ENCODE measurements around the gene RFTN1. TPM values are rescaled to one million over a fixed set of nuclear protein-coding genes. Genes with fewer than 3 reads are reported as not detected.
A peak's percentile ranks its signal among the peaks of the same experiment; 100 is the strongest.

The RFTN1 gene
- total RNA-seq, 2 experiments from 2014 or later = 74.9 to 75.1 TPM

GRCh38 chr3:16463119-16463518, 50.4 kb downstream of the RFTN1 start:
- Mint-ChIP-seq H3K4me3 (no peak overlapping the region), H3K27me3 (no peaks in the 10 kb centered on the region), H3K36me3 (ENCODE audit: low read depth) (peaks cover 41% of the 10 kb centered on the region), H3K4me1 (peaks cover 46% of the 10 kb centered on the region), H3K9me3 (no peaks in the 10 kb centered on the region), H3K27ac (peak overlapping the region; percentile 65)
- DNase-seq = no peak
- POLR2A ChIA-PET = no interaction called here
- CTCF ChIA-PET = no interaction called here

DNA sequence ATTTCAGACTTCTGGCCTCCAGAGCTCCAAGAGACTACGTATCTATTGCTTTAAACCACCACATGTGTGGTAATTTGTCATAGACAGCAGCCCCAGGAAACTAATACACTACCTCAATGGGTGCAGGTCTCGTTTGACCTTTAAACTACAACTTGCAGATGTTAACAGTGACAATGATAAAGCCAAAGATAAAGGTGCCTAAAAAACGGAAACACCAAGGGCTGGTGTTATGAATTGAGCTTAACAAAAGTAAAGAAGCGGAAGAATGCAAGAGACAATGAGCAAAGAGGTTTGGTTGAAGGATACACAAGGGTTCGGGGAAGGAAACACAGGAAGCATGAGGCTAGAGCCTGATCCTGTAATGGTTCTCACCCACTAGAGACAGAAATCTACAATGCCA, 50.8 kb downstream of the RFTN1 start:
- H3K36me3 Mint-ChIP-seq (ENCODE audit: low read depth) = peaks cover 41% of the 10 kb centered on the region

DNA sequence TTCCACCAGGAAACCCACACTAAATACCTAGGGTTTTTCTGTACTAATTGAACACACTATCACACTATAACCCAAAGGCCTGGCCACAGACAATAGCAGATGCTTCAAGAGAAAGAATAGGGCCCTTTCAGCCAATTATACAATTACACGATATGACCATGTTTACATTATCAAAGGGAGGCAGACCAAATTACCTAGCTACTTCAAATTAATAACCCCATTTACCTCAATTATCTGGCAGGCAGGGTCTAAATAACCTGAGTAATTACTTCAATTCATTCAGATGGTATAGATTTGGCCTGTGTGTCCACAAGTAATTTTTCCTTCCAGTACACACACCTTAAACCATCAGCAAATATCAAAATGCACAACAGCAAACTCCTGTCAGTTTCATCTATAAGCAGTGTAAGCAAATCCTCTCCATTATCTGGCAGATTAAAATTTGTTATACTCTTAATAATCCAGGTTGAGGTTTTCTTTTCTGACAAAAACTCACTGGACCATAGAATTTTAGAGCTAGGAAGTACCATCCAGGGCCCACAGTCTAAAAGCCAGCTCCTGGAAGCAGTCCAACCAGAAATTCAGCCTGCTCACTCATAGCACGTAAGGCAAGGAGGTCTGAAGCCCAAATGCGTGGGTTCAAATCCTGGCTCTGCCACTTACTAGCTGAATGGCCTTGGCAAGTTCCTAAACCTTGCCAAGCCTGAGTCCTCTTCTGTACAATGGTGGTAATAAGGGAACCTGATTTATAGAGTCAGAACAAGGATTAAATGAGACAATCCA, 51.8 kb downstream of the RFTN1 start:
- CTCF ChIA-PET = no interaction called here
- H3K36me3 Mint-ChIP-seq (ENCODE audit: low read depth) = peaks cover 32% of the 10 kb centered on the region
- H3K4me3 Mint-ChIP-seq = no peak overlapping the region
- no peaks in the 10 kb centered on the region for H3K27me3 Mint-ChIP-seq
- no peak overlapping the region for H3K27ac Mint-ChIP-seq
- H3K4me1 Mint-ChIP-seq = peaks cover 31% of the 10 kb centered on the region
- no peak for DNase-seq
- no peaks in the 10 kb centered on the region for H3K9me3 Mint-ChIP-seq
- POLR2A ChIA-PET = interaction anchor here (1.3 kb wide), 1 partner anchor 51 kb away, joined by 3 read pairs; no protein-coding TSS in a partner anchor

More for the DNA sequence above, 50.8 kb downstream of the RFTN1 start:
- H3K27ac Mint-ChIP-seq = peak overlapping the region; percentile 65
- ChIA-PET POLR2A (interaction anchor here (1.3 kb wide), 1 partner anchor 50 kb away, joined by 3 read pairs; no protein-coding TSS in a partner anchor), CTCF (no interaction called here)
- no peak overlapping the region for H3K4me3 Mint-ChIP-seq
- H3K27me3 Mint-ChIP-seq = no peaks in the 10 kb centered on the region
- no peaks in the 10 kb centered on the region for H3K9me3 Mint-ChIP-seq
- peak; percentile 47 for DNase-seq
- H3K4me1 Mint-ChIP-seq = peaks cover 42% of the 10 kb centered on the region

DNA sequence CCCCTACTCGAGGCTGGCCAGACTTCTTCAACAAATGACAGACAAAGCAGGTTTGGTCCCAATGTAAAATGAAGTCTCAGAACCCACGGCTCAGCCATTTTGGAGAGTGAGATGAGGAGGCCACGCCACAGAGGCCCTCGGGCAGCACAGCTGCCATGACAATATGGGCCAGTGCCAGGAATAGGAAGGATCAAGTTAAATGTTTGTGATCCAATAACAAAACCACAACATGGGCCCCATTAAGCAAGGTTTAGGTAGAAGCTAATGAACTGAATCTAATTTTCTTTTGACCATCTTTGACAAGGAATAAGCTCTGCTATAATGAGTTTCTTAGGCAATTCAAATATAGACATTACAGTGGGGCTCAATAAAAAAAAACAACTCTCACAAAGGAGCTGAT, 52.6 kb downstream of the RFTN1 start:
- Mint-ChIP-seq H3K9me3 (no peaks in the 10 kb centered on the region), H3K27ac (no peak overlapping the region), H3K4me1 (peaks cover 30% of the 10 kb centered on the region), H3K4me3 (no peak overlapping the region), H3K36me3 (ENCODE audit: low read depth) (peaks cover 24% of the 10 kb centered on the region), H3K27me3 (no peaks in the 10 kb centered on the region)
- ChIA-PET POLR2A (interaction anchor here (0.7 kb wide), 1 partner anchor 19 kb away, joined by 3 read pairs; no protein-coding TSS in a partner anchor), CTCF (no interaction called here)
- DNase-seq = no peak

GRCh38 chr3:16460273-16460672, 53.2 kb downstream of the RFTN1 start:
- DNase-seq = no peak
- POLR2A ChIA-PET = interaction anchor here (0.7 kb wide), 1 partner anchor 20 kb away, joined by 3 read pairs; no protein-coding TSS in a partner anchor
- H3K4me3 Mint-ChIP-seq = no peak overlapping the region
- no peaks in the 10 kb centered on the region for H3K27me3 Mint-ChIP-seq
- peaks cover 30% of the 10 kb centered on the region for H3K4me1 Mint-ChIP-seq
- CTCF ChIA-PET = no interaction called here
- peaks cover 18% of the 10 kb centered on the region for H3K36me3 Mint-ChIP-seq (ENCODE audit: low read depth)
- no peak overlapping the region for H3K27ac Mint-ChIP-seq
- H3K9me3 Mint-ChIP-seq = no peaks in the 10 kb centered on the region

DNA sequence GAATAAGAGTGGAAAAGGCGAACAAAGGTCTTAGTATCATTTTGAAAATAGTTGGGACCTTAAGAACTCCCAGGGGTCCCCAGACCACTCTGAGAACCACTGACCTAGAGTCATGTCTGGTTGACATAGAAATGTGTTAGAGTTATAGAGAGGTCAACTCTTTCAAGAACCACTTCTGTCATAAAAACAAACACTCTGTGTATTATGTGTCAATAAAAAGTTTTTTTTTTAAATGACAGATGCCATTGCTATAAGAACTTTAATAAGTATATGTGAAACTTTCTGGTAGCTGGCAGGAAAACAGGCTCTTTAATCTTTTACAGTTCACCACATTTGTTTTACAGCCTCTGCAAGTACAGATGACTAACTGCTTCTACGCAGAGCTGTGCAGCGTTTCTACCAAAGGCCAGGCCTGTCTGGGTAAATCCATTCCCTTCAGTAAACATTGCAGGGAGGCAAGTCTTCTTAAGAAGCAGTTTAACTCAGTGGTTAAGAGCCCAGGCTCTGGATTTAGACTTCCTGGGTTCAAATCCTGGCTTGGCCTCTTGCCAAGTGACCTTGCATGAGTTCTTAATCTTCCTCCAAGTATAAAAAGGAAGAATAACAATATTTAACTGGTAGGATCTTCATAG, 56.6 kb downstream of the RFTN1 start:
- H3K36me3 Mint-ChIP-seq (ENCODE audit: low read depth) = peaks cover 7% of the 10 kb centered on the region

GRCh38 chr3:16455966-16456365, 57.5 kb downstream of the RFTN1 start:
- CTCF ChIA-PET = no interaction called here
- POLR2A ChIA-PET = no interaction called here
- Mint-ChIP-seq H3K27ac (no peak overlapping the region), H3K4me3 (no peak overlapping the region), H3K27me3 (no peaks in the 10 kb centered on the region), H3K9me3 (no peaks in the 10 kb centered on the region), H3K4me1 (peaks cover under 1% of the 10 kb centered on the region), H3K36me3 (ENCODE audit: low read depth) (peaks cover 13% of the 10 kb centered on the region)
- no peak for DNase-seq

More for the DNA sequence above, 56.6 kb downstream of the RFTN1 start:
- DNase-seq = no peak
- H3K9me3 Mint-ChIP-seq = no peaks in the 10 kb centered on the region
- no peak overlapping the region for H3K27ac Mint-ChIP-seq
- H3K27me3 Mint-ChIP-seq = no peaks in the 10 kb centered on the region
- H3K4me3 Mint-ChIP-seq = no peak overlapping the region
- peaks cover 4% of the 10 kb centered on the region for H3K4me1 Mint-ChIP-seq
- ChIA-PET CTCF (no interaction called here), POLR2A (no interaction called here)

DNA sequence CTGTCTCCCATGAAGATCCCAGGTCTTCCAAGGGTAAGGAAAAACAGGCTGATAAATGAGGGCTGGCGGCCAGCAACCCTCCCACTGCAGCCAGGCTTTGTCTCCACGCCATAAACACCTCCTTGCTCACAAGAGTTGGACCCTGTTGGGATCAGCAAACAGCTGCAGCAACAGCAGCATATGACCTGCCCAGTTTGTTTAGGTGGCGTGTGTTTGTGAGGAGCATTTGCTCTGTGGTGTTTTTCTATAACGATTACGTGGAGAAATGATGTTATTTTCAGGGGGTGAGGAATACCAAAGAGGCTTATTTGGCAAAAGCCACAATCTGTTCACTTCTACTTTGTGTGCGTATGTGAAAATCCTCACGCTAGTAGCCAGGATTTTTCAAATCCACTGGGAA, 58.5 kb downstream of the RFTN1 start:
- no peak overlapping the region for H3K27ac Mint-ChIP-seq
- peaks cover 17% of the 10 kb centered on the region for H3K36me3 Mint-ChIP-seq (ENCODE audit: low read depth)
- H3K27me3 Mint-ChIP-seq = no peaks in the 10 kb centered on the region
- H3K9me3 Mint-ChIP-seq = no peaks in the 10 kb centered on the region
- no peak overlapping the region for H3K4me3 Mint-ChIP-seq
- no peak for DNase-seq
- peaks cover 2% of the 10 kb centered on the region for H3K4me1 Mint-ChIP-seq
- POLR2A ChIA-PET = interaction anchor here (1.2 kb wide), 1 partner anchor 11 kb away, joined by 3 read pairs; no protein-coding TSS in a partner anchor
- CTCF ChIA-PET = no interaction called here

DNA sequence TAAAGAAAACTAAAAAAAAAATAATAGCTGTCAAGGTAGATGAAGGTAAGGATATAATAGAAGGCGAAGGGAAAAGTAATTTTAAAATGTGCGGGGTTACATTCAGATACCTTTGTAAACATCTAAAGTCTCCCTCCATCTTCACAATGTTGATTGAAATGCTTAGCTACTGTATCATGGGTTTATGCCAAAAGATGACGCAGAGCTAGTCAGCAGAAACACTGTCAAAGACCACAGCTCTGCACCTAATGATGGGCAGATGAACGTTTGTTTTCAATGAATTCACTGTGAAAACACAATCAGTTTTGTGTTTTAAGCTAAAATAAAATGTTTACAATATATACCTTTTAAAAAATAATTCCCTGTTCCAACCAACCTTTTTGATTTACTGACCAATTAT, 61.2 kb downstream of the RFTN1 start:
- ChIA-PET POLR2A (no interaction called here), CTCF (interaction anchor here (1.0 kb wide), 1 partner anchor 120 kb away, joined by 3 read pairs; no protein-coding TSS in a partner anchor)
- peaks cover 23% of the 10 kb centered on the region for H3K36me3 Mint-ChIP-seq (ENCODE audit: low read depth)

GRCh38 chr3:16449369-16449768, 64.1 kb downstream of the RFTN1 start:
- no peak overlapping the region for H3K4me3 Mint-ChIP-seq
- H3K4me1 Mint-ChIP-seq = peaks cover 13% of the 10 kb centered on the region
- peaks cover 27% of the 10 kb centered on the region for H3K36me3 Mint-ChIP-seq (ENCODE audit: low read depth)
- no peaks in the 10 kb centered on the region for H3K9me3 Mint-ChIP-seq
- POLR2A ChIA-PET = no interaction called here
- H3K27me3 Mint-ChIP-seq = no peaks in the 10 kb centered on the region
- DNase-seq = no peak
- CTCF ChIA-PET = no interaction called here
- no peak overlapping the region for H3K27ac Mint-ChIP-seq

More for the DNA sequence above, 61.2 kb downstream of the RFTN1 start:
- H3K27me3 Mint-ChIP-seq = no peaks in the 10 kb centered on the region
- no peak for DNase-seq
- H3K9me3 Mint-ChIP-seq = no peaks in the 10 kb centered on the region
- peaks cover 13% of the 10 kb centered on the region for H3K4me1 Mint-ChIP-seq
- H3K4me3 Mint-ChIP-seq = no peak overlapping the region
- H3K27ac Mint-ChIP-seq = no peak overlapping the region

DNA sequence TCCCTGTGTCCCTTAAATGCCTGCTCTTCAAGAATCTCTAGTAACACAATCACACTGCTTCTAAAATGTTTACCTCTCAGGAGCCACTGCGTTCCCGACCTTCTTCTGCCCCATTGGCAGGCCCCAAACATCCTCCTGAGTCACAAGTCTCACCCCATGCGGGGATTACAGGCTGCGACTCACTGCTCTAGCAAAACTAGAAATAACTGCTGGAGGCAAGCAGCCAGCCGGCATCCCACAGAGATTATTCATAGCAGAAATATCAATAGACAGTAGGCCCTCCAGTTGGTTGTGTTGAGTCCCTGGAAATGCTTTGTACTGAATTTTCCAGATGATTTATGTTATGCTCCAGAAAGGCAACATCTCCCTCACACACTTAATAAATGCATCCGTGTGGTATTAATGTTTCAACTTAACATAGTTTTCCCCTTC, 64.8 kb downstream of the RFTN1 start:
- H3K4me1 Mint-ChIP-seq = peaks cover 13% of the 10 kb centered on the region
- DNase-seq = no peak
- ChIA-PET CTCF (no interaction called here), POLR2A (no interaction called here)
- H3K9me3 Mint-ChIP-seq = no peaks in the 10 kb centered on the region
- no peak overlapping the region for H3K4me3 Mint-ChIP-seq
- H3K27ac Mint-ChIP-seq = no peak overlapping the region
- H3K36me3 Mint-ChIP-seq (ENCODE audit: low read depth) = peaks cover 27% of the 10 kb centered on the region
- no peaks in the 10 kb centered on the region for H3K27me3 Mint-ChIP-seq

DNA sequence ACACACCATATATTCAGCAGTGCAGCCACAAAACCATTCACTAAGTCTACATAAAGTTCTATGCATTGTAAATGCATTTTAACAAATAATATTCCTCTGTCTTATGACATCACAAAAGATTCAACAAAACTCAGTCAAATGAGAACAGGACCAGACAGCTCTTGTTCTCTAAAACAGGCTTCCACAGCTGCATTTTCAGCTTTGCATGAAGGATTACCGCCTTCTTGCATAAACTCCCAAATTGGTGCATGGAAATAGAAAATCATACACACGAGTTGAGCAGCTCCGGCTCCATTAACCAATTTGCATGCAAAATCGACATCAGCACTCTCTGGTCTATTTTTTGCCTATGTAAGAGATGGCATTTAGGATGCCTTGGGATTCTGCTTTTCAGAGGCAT, 66.4 kb downstream of the RFTN1 start:
- no peak overlapping the region for H3K4me3 Mint-ChIP-seq
- H3K27ac Mint-ChIP-seq = no peak overlapping the region
- H3K27me3 Mint-ChIP-seq = no peaks in the 10 kb centered on the region
- H3K4me1 Mint-ChIP-seq = peaks cover 13% of the 10 kb centered on the region
- no peak for DNase-seq
- CTCF ChIA-PET = no interaction called here
- H3K9me3 Mint-ChIP-seq = no peaks in the 10 kb centered on the region
- peaks cover 27% of the 10 kb centered on the region for H3K36me3 Mint-ChIP-seq (ENCODE audit: low read depth)
- POLR2A ChIA-PET = no interaction called here

DNA sequence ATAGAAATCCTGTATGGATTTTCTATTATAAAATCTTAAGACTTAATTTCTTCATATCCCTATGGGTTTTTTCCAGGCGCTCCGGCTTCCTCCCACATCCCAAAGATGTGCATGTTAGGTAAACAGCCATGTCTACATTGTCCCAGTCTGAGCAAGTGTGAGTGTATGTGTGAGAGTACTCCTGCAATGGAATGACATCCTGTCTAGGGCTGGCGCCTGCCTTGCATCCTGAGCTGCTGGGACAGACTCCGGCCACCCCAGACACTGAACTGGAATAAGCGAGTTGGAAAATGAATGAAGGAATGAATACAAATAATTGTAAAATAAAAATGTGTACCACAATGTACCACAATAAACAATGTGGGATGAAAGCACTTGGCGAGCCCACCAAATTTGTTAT, 69.2 kb downstream of the RFTN1 start:
- no peak overlapping the region for H3K27ac Mint-ChIP-seq
- H3K4me1 Mint-ChIP-seq = peaks cover 10% of the 10 kb centered on the region
- CTCF ChIA-PET = no interaction called here

More for the DNA sequence above, 69.2 kb downstream of the RFTN1 start:
- no peaks in the 10 kb centered on the region for H3K27me3 Mint-ChIP-seq
- no peak overlapping the region for H3K4me3 Mint-ChIP-seq
- DNase-seq = no peak
- H3K9me3 Mint-ChIP-seq = no peaks in the 10 kb centered on the region
- H3K36me3 Mint-ChIP-seq (ENCODE audit: low read depth) = peaks cover 14% of the 10 kb centered on the region
- POLR2A ChIA-PET = interaction anchor here (1.4 kb wide), 1 partner anchor 10 kb away, joined by 3 read pairs; no protein-coding TSS in a partner anchor

All from activated CD4-positive, alpha-beta memory T cell treated with anti-CD3 and anti-CD28 coated beads, Interleukin-2, amount 10 ng/mL, durations not matched to agents 7 days and 5 days (primary cell).